ENCODE data around the gene RNU2-63P. TPM values are rescaled to one million over a fixed set of nuclear protein-coding genes. Genes with fewer than 3 reads are reported as not detected.
"Not testable (repeated sequence)": the region's sequence is repeated elsewhere in the genome, so short reads cannot be mapped to it uniquely, and the experiment has no call there.

Gene RNU2-63P
- total RNA-seq, 2 donors from 2014 or later: 12.2 to 19.8 TPM

- TF ChIP-seq CTCF (conservative IDR thresholded peaks at IDR 0.05): no peak
- H3K36me3 Mint-ChIP-seq (ENCODE audit: low read depth): no peaks in the 10 kb centered on the region
- no peaks in the 10 kb centered on the region for H3K27me3 Mint-ChIP-seq (ENCODE audit: insufficient read depth)
- no peaks in the 10 kb centered on the region for H3K27me3 ChIP-seq (ENCODE audit: control insufficient read depth, insufficient read depth, low read length, poor library complexity, severe bottlenecking)
- no peak overlapping the region for H3K27ac ChIP-seq (ENCODE audit: low read depth, low read length)
- no peaks in the 10 kb centered on the region for H3K9me3 Mint-ChIP-seq
- no peak for DNase-seq
- H3K4me1 ChIP-seq (ENCODE audit: control insufficient read depth, insufficient read depth, low read length): no peaks in the 10 kb centered on the region
- no peak overlapping the region for H3K27ac Mint-ChIP-seq
- no peak overlapping the region for H3K4me3 ChIP-seq (ENCODE audit: low read length)
- no peak overlapping the region for H3K4me3 Mint-ChIP-seq
- no peaks in the 10 kb centered on the region for H3K36me3 ChIP-seq (ENCODE audit: control insufficient read depth, insufficient read depth, low read length)
- no peaks in the 10 kb centered on the region for H3K9me3 ChIP-seq (ENCODE audit: control insufficient read depth, low read length)
- 92 to 100% methylated on average over 1 to 6 of the region's 6 CpGs for WGBS, 2 experiments (ENCODE audit: insufficient coverage in 1 of 2, insufficient read length in 1 of 2)
- no peak overlapping the region for H3K9ac ChIP-seq (ENCODE audit: extremely low read depth, low read length, poor library complexity, severe bottlenecking)
- peaks cover 1% of the 10 kb centered on the region for H3K4me1 Mint-ChIP-seq
Observed at GRCh38 chr2:87996570-87996969, 19.8 kb downstream of the RNU2-63P start.

GRCh38 chr2:87995756-87996155 is 20.6 kb downstream of the RNU2-63P start:
- WGBS, 2 experiments (ENCODE audit: insufficient coverage in 1 of 2, insufficient read length in 1 of 2): 67 to 96% methylated on average over 1 of the region's 1 CpG
- Histone ChIP-seq H3K27ac (ENCODE audit: low read depth, low read length) (no peak overlapping the region), H3K36me3 (ENCODE audit: control insufficient read depth, insufficient read depth, low read length) (no peaks in the 10 kb centered on the region), H3K27me3 (ENCODE audit: control insufficient read depth, insufficient read depth, low read length, poor library complexity, severe bottlenecking) (no peaks in the 10 kb centered on the region), H3K9me3 (ENCODE audit: control insufficient read depth, low read length) (no peaks in the 10 kb centered on the region), H3K4me3 (ENCODE audit: low read length) (no peak overlapping the region), H3K9ac (ENCODE audit: extremely low read depth, low read length, poor library complexity, severe bottlenecking) (no peak overlapping the region), H3K4me1 (ENCODE audit: control insufficient read depth, insufficient read depth, low read length) (no peaks in the 10 kb centered on the region)
- Mint-ChIP-seq H3K27me3 (ENCODE audit: insufficient read depth) (no peaks in the 10 kb centered on the region), H3K36me3 (ENCODE audit: low read depth) (no peaks in the 10 kb centered on the region), H3K9me3 (no peaks in the 10 kb centered on the region), H3K4me1 (no peaks in the 10 kb centered on the region), H3K27ac (no peak overlapping the region), H3K4me3 (no peak overlapping the region)
- TF ChIP-seq CTCF (conservative IDR thresholded peaks at IDR 0.05): no peak
- no peak for DNase-seq

GRCh38 chr2:87994304-87994850 is 22.0 kb downstream of the RNU2-63P start:
- H3K36me3 ChIP-seq (ENCODE audit: control insufficient read depth, insufficient read depth, low read length); H3K27ac ChIP-seq (ENCODE audit: low read depth, low read length); H3K27me3 Mint-ChIP-seq (ENCODE audit: insufficient read depth); H3K27ac Mint-ChIP-seq; H3K9me3 ChIP-seq (ENCODE audit: control insufficient read depth, low read length); DNase-seq; H3K36me3 Mint-ChIP-seq (ENCODE audit: low read depth); H3K27me3 ChIP-seq (ENCODE audit: control insufficient read depth, insufficient read depth, low read length, poor library complexity, severe bottlenecking); H3K4me3 Mint-ChIP-seq; H3K4me1 Mint-ChIP-seq; H3K4me1 ChIP-seq (ENCODE audit: control insufficient read depth, insufficient read depth, low read length); H3K4me3 ChIP-seq (ENCODE audit: low read length); H3K9me3 Mint-ChIP-seq; H3K9ac ChIP-seq (ENCODE audit: extremely low read depth, low read length, poor library complexity, severe bottlenecking): not testable (repeated sequence)
- 89% methylated on average over 5 of the region's 7 CpGs; no CpG with 5 or more reads in 1 of the 2 experiments for WGBS, 2 experiments (ENCODE audit: insufficient coverage in 1 of 2, insufficient read length in 1 of 2)

GRCh38 chr2:87992569-87992968 is 23.8 kb downstream of the RNU2-63P start:
- H3K9me3 ChIP-seq (ENCODE audit: control insufficient read depth, low read length); H3K27me3 ChIP-seq (ENCODE audit: control insufficient read depth, insufficient read depth, low read length, poor library complexity, severe bottlenecking); H3K27ac ChIP-seq (ENCODE audit: low read depth, low read length); H3K4me3 ChIP-seq (ENCODE audit: low read length); H3K36me3 ChIP-seq (ENCODE audit: control insufficient read depth, insufficient read depth, low read length); H3K4me1 ChIP-seq (ENCODE audit: control insufficient read depth, insufficient read depth, low read length); H3K36me3 Mint-ChIP-seq (ENCODE audit: low read depth); H3K27ac Mint-ChIP-seq; H3K27me3 Mint-ChIP-seq (ENCODE audit: insufficient read depth); DNase-seq; H3K9me3 Mint-ChIP-seq; H3K4me3 Mint-ChIP-seq; H3K4me1 Mint-ChIP-seq; H3K9ac ChIP-seq (ENCODE audit: extremely low read depth, low read length, poor library complexity, severe bottlenecking): not testable (repeated sequence)
- TF ChIP-seq CTCF (conservative IDR thresholded peaks at IDR 0.05): peak; percentile 41
- no CpG with 5 or more reads among the region's 3 CpGs for WGBS, 2 experiments (ENCODE audit: insufficient coverage in 1 of 2, insufficient read length in 1 of 2)

GRCh38 chr2:87987473-87987872 is 28.9 kb downstream of the RNU2-63P start:
- H3K4me1 Mint-ChIP-seq; H3K9me3 ChIP-seq (ENCODE audit: control insufficient read depth, low read length); H3K9me3 Mint-ChIP-seq: not testable (repeated sequence)

More at GRCh38 chr2:87987473-87987872, 28.9 kb downstream of the RNU2-63P start:
- DNase-seq; H3K36me3 Mint-ChIP-seq (ENCODE audit: low read depth); H3K27me3 Mint-ChIP-seq (ENCODE audit: insufficient read depth); H3K9ac ChIP-seq (ENCODE audit: extremely low read depth, low read length, poor library complexity, severe bottlenecking); H3K4me1 ChIP-seq (ENCODE audit: control insufficient read depth, insufficient read depth, low read length); H3K27ac Mint-ChIP-seq; H3K4me3 Mint-ChIP-seq; H3K4me3 ChIP-seq (ENCODE audit: low read length); H3K36me3 ChIP-seq (ENCODE audit: control insufficient read depth, insufficient read depth, low read length); H3K27me3 ChIP-seq (ENCODE audit: control insufficient read depth, insufficient read depth, low read length, poor library complexity, severe bottlenecking); H3K27ac ChIP-seq (ENCODE audit: low read depth, low read length): not testable (repeated sequence)
- WGBS, 2 experiments (ENCODE audit: insufficient coverage in 1 of 2, insufficient read length in 1 of 2): no CpG with 5 or more reads among the region's 1 CpG
